BLaER1 treated with 17β-estradiol and CSF1 and Interleukin-3, amounts not matched to agents 10 nM and 100 nM (cell line): Measurements from ENCODE around the gene C11orf21.
A peak's percentile ranks its signal among the peaks of the same experiment; 100 is the strongest.

Experiments
- H3K27ac ChIP-seq, 11 experiments: shearing (Covaris generic); formaldehyde crosslinking; 2 replicates each; pipeline ENCODE4 v1.8.1; 2022
- H3K27me3 ChIP-seq, 11 experiments: shearing (Covaris generic); formaldehyde crosslinking; 2 replicates each; pipeline ENCODE4 v1.8.1; 2022
- H3K36me3 ChIP-seq, 11 experiments: shearing (Covaris generic); formaldehyde crosslinking; 2 replicates each; pipeline ENCODE4 v1.8.1; 2022
- H3K4me1 ChIP-seq, 10 experiments: shearing (Covaris generic); formaldehyde crosslinking; 2 replicates each; pipeline ENCODE4 v1.8.1; 2022
- H3K4me2 ChIP-seq, 11 experiments: shearing (Covaris generic); formaldehyde crosslinking; 2 replicates each; pipeline ENCODE4 v1.8.1; 2022
- H3K4me3 ChIP-seq, 10 experiments: shearing (Covaris generic); formaldehyde crosslinking; 2 replicates each; pipeline ENCODE4 v1.8.1; 2022
- H3K9ac ChIP-seq, 11 experiments: shearing (Covaris generic); formaldehyde crosslinking; 2 replicates each; pipeline ENCODE4 v1.8.1; 2022
- H3K9me3 ChIP-seq, 11 experiments: shearing (Covaris generic); formaldehyde crosslinking; replicated peaks in 1 of 11; 2 replicates each; pipeline ENCODE4 v1.8.1; 2022
- H4K20me1 ChIP-seq, 11 experiments: shearing (Covaris generic); formaldehyde crosslinking; 2 replicates each; pipeline ENCODE4 v1.8.1; 2022
- Cebpa-rat ChIP-seq, 11 experiments: shearing (Covaris generic); IDR thresholded peaks; 2 replicates each; pipeline ENCODE4 v1.8.1; 2022

The C11orf21 gene

GRCh38 chr11:2251138-2251537 lies 50.6 kb downstream of the C11orf21 start:
- H3K4me2 ChIP-seq, result peak overlapping the region in 8 of 11 experiments; percentile 23 to 76 (median 62); a peak in 13 of 22 replicates
- no peak for TF ChIP-seq Cebpa-rat (IDR thresholded peaks at IDR 0.05)

GRCh38 chr11:2250485-2250884 lies 51.2 kb downstream of the C11orf21 start:
- peaks cover 0 to 31% (median 27%) of the 10 kb centered on the region in 10 experiments; a peak in 18 of 20 replicates for H3K4me1 ChIP-seq
- no peak overlapping the region for H3K27ac ChIP-seq
- no peak for TF ChIP-seq Cebpa-rat (IDR thresholded peaks at IDR 0.05)
- H3K9me3 ChIP-seq, result peaks cover 0 to 13% (median 0%) of the 10 kb centered on the region in 11 experiments; a peak in 2 of 22 replicates
- peak overlapping the region in 9 of 11 experiments; percentile 15 to 76 (median 60); a peak in 17 of 22 replicates for H3K4me2 ChIP-seq
- H3K27me3 ChIP-seq, result peaks cover under 1 to 19% (median 7%) of the 10 kb centered on the region in 11 experiments; a peak in 12 of 22 replicates
- H3K4me3 ChIP-seq, result no peak overlapping the region
- no peaks in the 10 kb centered on the region; a peak in 3 of 22 replicates for H4K20me1 ChIP-seq
- peak overlapping the region in 1 of 11 experiments; percentile 16; a peak in 1 of 22 replicates for H3K9ac ChIP-seq
- H3K36me3 ChIP-seq, result no peaks in the 10 kb centered on the region

More at GRCh38 chr11:2251138-2251537, 50.6 kb downstream of the C11orf21 start:
- H3K27ac ChIP-seq, result no peak overlapping the region
- no peaks in the 10 kb centered on the region; a peak in 3 of 22 replicates for H4K20me1 ChIP-seq
- peaks cover 4 to 24% (median 11%) of the 10 kb centered on the region in 11 experiments; a peak in 12 of 22 replicates for H3K27me3 ChIP-seq
- H3K4me1 ChIP-seq, result peaks cover 0 to 31% (median 27%) of the 10 kb centered on the region in 10 experiments; a peak in 18 of 20 replicates
- no peaks in the 10 kb centered on the region for H3K36me3 ChIP-seq
- no peak overlapping the region for H3K9ac ChIP-seq
- peaks cover 0 to 13% (median 0%) of the 10 kb centered on the region in 11 experiments; a peak in 2 of 22 replicates for H3K9me3 ChIP-seq
- no peak overlapping the region for H3K4me3 ChIP-seq

GRCh38 chr11:2250041-2250440 lies 51.7 kb downstream of the C11orf21 start:
- H3K9ac ChIP-seq, result peak overlapping the region in 1 of 11 experiments; percentile 16; a peak in 1 of 22 replicates
- H3K27me3 ChIP-seq, result peaks cover 0 to 18% (median 7%) of the 10 kb centered on the region in 11 experiments; a peak in 10 of 22 replicates
- peaks cover 0 to 13% (median 0%) of the 10 kb centered on the region in 11 experiments; a peak in 2 of 22 replicates for H3K9me3 ChIP-seq
- H4K20me1 ChIP-seq, result no peaks in the 10 kb centered on the region; a peak in 3 of 22 replicates
- no peaks in the 10 kb centered on the region for H3K36me3 ChIP-seq
- no peak for TF ChIP-seq Cebpa-rat (IDR thresholded peaks at IDR 0.05)
- H3K4me2 ChIP-seq, result peak overlapping the region in 9 of 11 experiments; percentile 15 to 76 (median 60); a peak in 17 of 22 replicates
- no peak overlapping the region for H3K27ac ChIP-seq
- no peak overlapping the region for H3K4me3 ChIP-seq
- peaks cover 0 to 31% (median 27%) of the 10 kb centered on the region in 10 experiments; a peak in 18 of 20 replicates for H3K4me1 ChIP-seq

- TF ChIP-seq Cebpa-rat (IDR thresholded peaks at IDR 0.05), result no peak
- H3K4me3 ChIP-seq, result no peak overlapping the region
- peaks cover 0 to 7% (median 0%) of the 10 kb centered on the region in 11 experiments; a peak in 1 of 22 replicates for H3K9me3 ChIP-seq
- no peaks in the 10 kb centered on the region for H3K36me3 ChIP-seq
- H3K27ac ChIP-seq, result no peak overlapping the region
- peaks cover 0 to 31% (median 27%) of the 10 kb centered on the region in 10 experiments; a peak in 18 of 20 replicates for H3K4me1 ChIP-seq
- no peak overlapping the region for H3K9ac ChIP-seq
- H4K20me1 ChIP-seq, result no peaks in the 10 kb centered on the region; a peak in 3 of 22 replicates
- H3K27me3 ChIP-seq, result peaks cover 0 to 18% (median 7%) of the 10 kb centered on the region in 11 experiments; a peak in 10 of 22 replicates
- peak overlapping the region; percentile 1 to 76 (median 63); a peak in 20 of 22 replicates for H3K4me2 ChIP-seq
Observed at GRCh38 chr11:2249189-2249916, 52.4 kb downstream of the C11orf21 start.

- H3K9me3 ChIP-seq, result peaks cover 0 to 1% (median 0%) of the 10 kb centered on the region in 11 experiments; a peak in 1 of 22 replicates
- peaks cover 0 to 31% (median 27%) of the 10 kb centered on the region in 10 experiments; a peak in 18 of 20 replicates for H3K4me1 ChIP-seq
- H3K27ac ChIP-seq, result no peak overlapping the region
- H4K20me1 ChIP-seq, result no peaks in the 10 kb centered on the region; a peak in 3 of 22 replicates
- H3K4me2 ChIP-seq, result peak overlapping the region; percentile 1 to 76 (median 63); a peak in 20 of 22 replicates
- no peak overlapping the region for H3K9ac ChIP-seq
- H3K27me3 ChIP-seq, result peaks cover 0 to 18% (median 7%) of the 10 kb centered on the region in 11 experiments; a peak in 10 of 22 replicates
- no peak overlapping the region for H3K4me3 ChIP-seq
- no peaks in the 10 kb centered on the region for H3K36me3 ChIP-seq
- no peak for TF ChIP-seq Cebpa-rat (IDR thresholded peaks at IDR 0.05)
Observed at GRCh38 chr11:2248762-2249161, 53.0 kb downstream of the C11orf21 start.

- Histone ChIP-seq H4K20me1 (no peaks in the 10 kb centered on the region; a peak in 3 of 22 replicates), H3K4me2 (peak overlapping the region in 8 of 11 experiments; percentile 53 to 76 (median 69); a peak in 9 of 22 replicates), H3K27ac (no peak overlapping the region), H3K9me3 (peaks cover 0 to 5% (median 0%) of the 10 kb centered on the region in 11 experiments; a peak in 6 of 22 replicates), H3K4me3 (no peak overlapping the region), H3K9ac (no peak overlapping the region), H3K27me3 (peaks cover 0 to 18% (median 7%) of the 10 kb centered on the region in 11 experiments; a peak in 10 of 22 replicates), H3K36me3 (no peaks in the 10 kb centered on the region), H3K4me1 (peaks cover 0 to 31% (median 27%) of the 10 kb centered on the region in 10 experiments; a peak in 18 of 20 replicates)
- no peak for TF ChIP-seq Cebpa-rat (IDR thresholded peaks at IDR 0.05)
Observed at GRCh38 chr11:2248242-2248641, 53.5 kb downstream of the C11orf21 start.

- Histone ChIP-seq H3K4me1 (peaks cover 0 to 31% (median 27%) of the 10 kb centered on the region in 10 experiments; a peak in 18 of 20 replicates), H3K4me2 (no peak overlapping the region), H3K27me3 (peaks cover 0 to 18% (median 7%) of the 10 kb centered on the region in 11 experiments; a peak in 10 of 22 replicates), H4K20me1 (no peaks in the 10 kb centered on the region; a peak in 3 of 22 replicates), H3K27ac (no peak overlapping the region), H3K4me3 (no peak overlapping the region), H3K36me3 (no peaks in the 10 kb centered on the region), H3K9ac (no peak overlapping the region), H3K9me3 (peaks cover 4 to 12% (median 7%) of the 10 kb centered on the region in 11 experiments; a peak in 20 of 22 replicates)
- no peak for TF ChIP-seq Cebpa-rat (IDR thresholded peaks at IDR 0.05)
Observed at GRCh38 chr11:2247496-2247895, 54.2 kb downstream of the C11orf21 start.
